ENCODE results near the gene ORMDL3.
A peak's percentile ranks its signal among the peaks of the same experiment; 100 is the strongest.
"Not testable (repeated sequence)": the region's sequence is repeated elsewhere in the genome, so short reads cannot be mapped to it uniquely, and the experiment has no call there.

ORMDL3 gene

GRCh38 chr17:39949028-39949427 is 21.6 kb upstream of the ORMDL3 start:
- no peak for DNase-seq (ENCODE audit: low read depth in 2 of 2)

GRCh38 chr17:39948489-39948828 is 21.1 kb upstream of the ORMDL3 start:
- DNase-seq (ENCODE audit: low read depth in 2 of 2), result not testable (repeated sequence)

GRCh38 chr17:39946551-39947330 is 19.3 kb upstream of the ORMDL3 start:
- no peak for DNase-seq (ENCODE audit: low read depth in 2 of 2)

GRCh38 chr17:39944393-39944711 is 17.0 kb upstream of the ORMDL3 start:
- no peak for DNase-seq (ENCODE audit: low read depth in 2 of 2)

GRCh38 chr17:39943702-39944392 is 16.4 kb upstream of the ORMDL3 start:
- DNase-seq (ENCODE audit: low read depth in 2 of 2), result no peak

- DNase-seq (ENCODE audit: low read depth in 2 of 2), result peak in 1 of 2 donors; percentile 23
These were observed 12.4 kb upstream of the ORMDL3 start for GRCh38 chr17:39939588-39940419.

GRCh38 chr17:39939106-39939505 is 11.7 kb upstream of the ORMDL3 start:
- DNase-seq (ENCODE audit: low read depth in 2 of 2), result no peak

- no peak for DNase-seq (ENCODE audit: low read depth in 2 of 2)
These were observed 10.9 kb upstream of the ORMDL3 start for GRCh38 chr17:39938140-39938869.

GRCh38 chr17:39937447-39937846 is 10.0 kb upstream of the ORMDL3 start:
- no peak for DNase-seq (ENCODE audit: low read depth in 2 of 2)

GRCh38 chr17:39935909-39936308 is 8.5 kb upstream of the ORMDL3 start:
- DNase-seq (ENCODE audit: low read depth in 2 of 2), result no peak

- no peak for DNase-seq (ENCODE audit: low read depth in 2 of 2)
These were observed 6.9 kb upstream of the ORMDL3 start for GRCh38 chr17:39934324-39934723.

GRCh38 chr17:39933912-39934311 is 6.5 kb upstream of the ORMDL3 start:
- no peak for DNase-seq (ENCODE audit: low read depth in 2 of 2)

GRCh38 chr17:39929646-39930407 is 2.4 kb upstream of the ORMDL3 start:
- DNase-seq (ENCODE audit: low read depth in 2 of 2), result no peak

- DNase-seq (ENCODE audit: low read depth in 2 of 2), result no peak
These were observed 1.7 kb upstream of the ORMDL3 start for GRCh38 chr17:39928858-39929645.

GRCh38 chr17:39927929-39928857 is 792 bp upstream of the ORMDL3 start:
- DNase-seq (ENCODE audit: low read depth in 2 of 2), result no peak

GRCh38 chr17:39926588-39927100 is 757 bp downstream of the ORMDL3 start:
- peak; percentile 33 to 36 for DNase-seq (ENCODE audit: low read depth in 2 of 2)

GRCh38 chr17:39926135-39926587 is 1.2 kb downstream of the ORMDL3 start:
- no peak for DNase-seq (ENCODE audit: low read depth in 2 of 2)

GRCh38 chr17:39925282-39926134 is 1.9 kb downstream of the ORMDL3 start:
- no peak for DNase-seq (ENCODE audit: low read depth in 2 of 2)
